Left lobe of liver (tissue), 2 donors: Measurements from ENCODE around the gene FTSJ1. TPM values are rescaled to one million over a fixed set of nuclear protein-coding genes. Genes with fewer than 3 reads are reported as not detected.
"Not testable (repeated sequence)": the region's sequence is repeated elsewhere in the genome, so short reads cannot be mapped to it uniquely, and the experiment has no call there.

Source experiments
- ATAC-seq: fragments of 200-7000 bp; cut with Tn5 transposase; one replicate; pipeline ENCODE4 v1.9.1; 2020; ENCODE audit warnings: mild to moderate bottlenecking, moderate library complexity
- DNase-seq: peaks from one replicate; pipeline ENCODE4 v3.0.0-alpha.2; 2020; ENCODE audit warnings: low spot score
- total RNA-seq: library from RNA; stranded (reverse); gene quantifications from one replicate; pipeline ENCODE4 v1.2.1, GENCODE V29; 2021
- donor health status: DM: no; HTN: no; CAD: no; lungs with moderate emphysema.
- donor health status: DM: no; HTN: yes; CAD: no.

The FTSJ1 gene
- total RNA-seq, 1 donor from 2014 or later: 15.6 TPM

DNA sequence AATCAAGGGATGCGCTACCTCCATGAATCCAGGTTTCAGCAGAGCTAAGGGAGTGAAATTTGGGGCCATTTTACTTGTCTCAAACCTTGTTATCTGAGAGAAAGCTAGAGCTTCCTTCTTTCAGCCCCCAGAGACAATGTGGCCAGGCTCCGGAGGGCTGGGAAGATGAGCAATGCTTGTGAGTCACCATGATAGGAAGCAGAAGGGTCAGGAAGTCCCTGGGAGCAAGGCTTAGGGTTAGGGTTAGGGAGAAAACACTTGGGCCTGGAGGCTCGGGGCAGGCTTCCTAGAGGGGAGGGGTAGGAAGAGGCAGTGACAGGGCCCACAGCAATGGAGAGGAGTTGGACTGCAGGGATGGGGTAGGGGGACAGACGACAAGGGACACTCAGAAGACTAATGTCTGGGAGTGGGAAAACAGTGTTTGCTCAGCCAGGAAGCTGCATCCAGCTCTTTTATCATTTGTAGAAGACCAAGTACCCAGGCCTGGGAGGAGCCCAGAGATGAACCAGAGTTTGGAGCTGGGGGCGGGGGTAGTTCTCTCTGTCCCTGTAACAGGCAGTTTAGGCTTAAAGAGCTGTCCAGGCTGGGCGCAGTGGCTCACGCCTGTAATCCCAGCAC lies 16.4 kb downstream of the FTSJ1 start:
- DNase-seq (no peak), ATAC-seq (no peak)

GRCh38 chrX:48493890-48494364 lies 17.9 kb downstream of the FTSJ1 start:
- DNase-seq: no peak

GRCh38 chrX:48496660-48497059 lies 20.7 kb downstream of the FTSJ1 start:
- ATAC-seq: no peak
- DNase-seq: no peak

More at GRCh38 chrX:48493890-48494364, 17.9 kb downstream of the FTSJ1 start:
- ATAC-seq: no peak

DNA sequence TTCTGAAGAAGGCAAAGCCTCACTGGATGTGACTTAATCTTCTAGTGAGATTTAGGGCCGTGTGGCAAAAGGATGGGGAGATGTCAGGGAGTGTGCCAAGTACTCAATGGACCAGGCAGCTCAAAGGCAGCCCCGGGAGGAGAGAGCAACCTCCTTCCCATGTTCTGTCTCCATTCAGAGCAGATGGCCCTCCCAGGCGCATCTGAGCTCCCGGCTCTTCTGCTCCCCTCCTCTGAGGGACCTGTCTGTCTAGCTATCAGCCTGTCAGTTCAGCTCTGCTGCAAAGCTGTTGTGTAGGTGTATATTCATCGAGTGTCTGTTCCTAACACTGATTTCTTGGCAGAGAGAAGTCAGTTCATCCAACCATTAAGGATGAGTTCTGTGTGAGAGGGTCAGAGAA lies 21.9 kb downstream of the FTSJ1 start:
- DNase-seq (no peak), ATAC-seq (no peak)

DNA sequence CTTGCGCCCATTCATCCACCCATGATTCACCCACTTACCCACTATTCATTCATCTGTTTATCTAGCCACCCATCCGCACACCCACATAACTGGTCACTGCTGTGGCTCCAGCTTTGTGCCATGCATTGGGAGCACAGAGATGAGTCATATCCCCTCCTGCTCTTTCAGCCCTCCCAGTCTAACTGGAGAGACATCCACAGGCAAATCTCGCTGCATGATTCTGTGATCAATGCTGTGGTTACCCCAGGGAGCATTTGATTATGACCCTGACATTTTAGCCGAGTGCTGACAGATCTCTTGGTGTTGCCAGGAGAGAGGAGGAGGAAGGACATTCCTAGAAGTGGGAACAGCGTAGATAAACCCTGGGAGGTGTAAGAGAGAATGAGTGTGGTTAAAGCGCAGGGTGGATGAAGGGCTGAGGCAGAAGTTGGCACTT lies 22.4 kb downstream of the FTSJ1 start:
- ATAC-seq (no peak), DNase-seq (no peak)

- ATAC-seq: no peak
- no peak for DNase-seq
Measured at GRCh38 chrX:48504261-48504660, 28.3 kb downstream of the FTSJ1 start.

DNA sequence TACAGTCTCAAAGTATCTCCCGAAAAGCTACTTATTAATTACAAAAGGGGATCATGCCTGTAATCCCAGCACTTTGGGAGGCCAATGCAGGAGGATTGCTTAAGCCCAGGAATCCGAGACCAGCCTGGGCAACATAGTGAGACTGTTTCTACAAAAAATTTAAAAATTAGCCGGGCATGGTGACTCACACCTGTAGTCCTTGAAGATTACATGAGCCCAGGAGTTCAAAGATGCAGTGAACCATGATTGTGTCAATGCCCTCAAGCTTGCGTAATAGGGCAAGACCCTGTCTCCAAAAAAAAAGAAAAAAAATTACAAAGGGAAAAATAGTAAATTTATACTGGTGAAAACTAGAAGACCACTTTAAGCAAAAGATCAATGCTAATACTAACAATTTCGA lies 29.5 kb downstream of the FTSJ1 start:
- DNase-seq: no peak
- ATAC-seq: no peak

DNA sequence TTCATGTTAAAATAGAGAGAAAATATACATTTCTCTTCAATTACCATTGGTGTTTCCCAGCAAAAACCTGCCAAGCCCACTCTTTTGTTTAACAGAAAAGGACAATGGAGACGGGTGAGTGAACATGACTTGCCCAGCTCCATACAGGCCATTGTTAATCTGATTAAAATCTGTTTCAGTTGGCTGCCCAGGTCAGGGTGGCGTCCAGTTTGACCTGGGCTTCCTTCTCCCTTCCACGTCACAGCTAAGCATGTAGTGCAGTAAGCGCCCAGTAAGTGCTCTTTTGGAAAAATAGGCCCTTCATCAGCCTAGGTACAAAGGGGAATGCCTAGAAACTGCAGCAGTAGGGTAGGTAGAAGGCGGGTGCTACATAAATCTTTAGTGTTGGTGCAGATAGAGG lies 31.2 kb downstream of the FTSJ1 start:
- no peak for ATAC-seq

DNA sequence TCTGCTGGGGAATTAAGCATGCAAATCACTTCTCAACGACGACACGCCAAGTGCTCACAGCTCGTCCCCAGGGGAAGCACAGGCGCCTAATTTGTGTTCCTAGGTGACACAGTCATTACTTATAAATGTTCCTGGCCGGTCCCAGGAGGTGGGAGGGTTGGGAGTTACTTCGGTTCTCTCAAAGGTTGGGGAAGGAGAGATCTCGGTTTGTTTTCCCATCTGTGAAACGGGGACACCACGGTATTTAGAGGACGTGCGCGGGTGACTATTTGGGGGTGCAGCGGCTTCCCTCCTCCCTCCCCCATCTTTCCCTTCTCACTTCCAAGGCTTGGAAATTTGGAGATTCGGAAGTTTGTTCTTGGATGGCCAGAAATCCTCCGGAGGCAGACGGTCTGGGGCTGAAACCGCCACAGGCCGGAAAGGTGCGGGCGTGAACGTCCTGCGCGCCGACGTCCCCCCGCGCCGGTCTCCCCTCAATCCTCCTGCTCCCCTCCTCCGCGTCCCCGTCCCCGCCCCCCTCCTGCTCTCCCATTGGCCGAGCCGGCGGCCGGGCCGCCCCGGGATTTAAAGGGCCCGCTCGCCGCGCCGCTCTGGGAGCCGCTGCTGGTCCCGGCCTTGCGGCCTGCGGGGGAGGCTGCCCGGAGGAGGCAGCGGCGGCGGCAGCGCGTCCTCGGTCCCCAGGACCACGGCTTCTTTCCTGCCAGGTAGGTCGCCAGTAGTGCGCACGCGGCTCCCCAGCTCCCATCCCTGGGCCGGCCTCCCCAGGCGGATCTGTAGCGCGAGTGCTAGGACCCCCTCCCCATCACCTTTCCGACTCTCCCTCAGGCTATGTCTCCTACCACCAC lies 32.6 kb downstream of the FTSJ1 start, which contains the start of gene PORCN:
TSS of gene PORCN (plus strand) at position 593 of the 845 bp plus-strand sequence. CDS start 829 bp downstream, outside the sequence.
- ATAC-seq (peak; percentile 97), DNase-seq (peak; percentile 78)

More for the DNA sequence above, 31.2 kb downstream of the FTSJ1 start:
- DNase-seq: no peak

GRCh38 chrX:48509245-48509590 lies 33.2 kb downstream of the FTSJ1 start:
- no peak for DNase-seq
- ATAC-seq: no peak

- no peak for ATAC-seq
- no peak for DNase-seq
Measured at GRCh38 chrX:48509619-48510018, 33.6 kb downstream of the FTSJ1 start.

- ATAC-seq (peak; percentile 59), DNase-seq (no peak)
Measured at GRCh38 chrX:48511560-48511959, 35.6 kb downstream of the FTSJ1 start.

DNA sequence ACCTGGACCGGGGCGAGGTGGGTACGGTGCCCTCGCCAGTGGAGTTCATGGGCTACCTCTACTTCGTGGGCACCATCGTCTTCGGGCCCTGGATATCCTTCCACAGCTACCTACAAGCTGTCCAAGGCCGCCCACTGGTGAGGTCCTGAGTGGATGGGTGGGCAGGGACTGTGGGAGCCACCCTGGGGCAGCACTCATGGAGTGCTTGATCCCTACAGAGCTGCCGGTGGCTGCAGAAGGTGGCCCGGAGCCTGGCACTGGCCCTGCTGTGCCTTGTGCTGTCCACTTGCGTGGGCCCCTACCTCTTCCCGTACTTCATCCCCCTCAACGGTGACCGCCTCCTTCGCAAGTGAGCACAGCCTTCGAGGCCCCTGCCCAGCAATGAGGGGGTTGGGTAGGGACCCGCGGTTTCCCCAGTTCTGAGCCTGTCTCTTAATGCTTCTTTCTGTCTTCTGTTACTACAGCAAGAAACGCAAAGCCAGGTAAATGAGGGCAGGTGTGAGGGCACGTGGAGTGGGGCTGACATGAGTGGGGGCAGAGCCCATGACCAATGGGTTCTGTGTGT lies 36.5 kb downstream of the FTSJ1 start:
- no peak for ATAC-seq
- no peak for DNase-seq

- ATAC-seq: no peak
- DNase-seq: no peak
Measured at GRCh38 chrX:48513670-48514069, 37.7 kb downstream of the FTSJ1 start.

DNA sequence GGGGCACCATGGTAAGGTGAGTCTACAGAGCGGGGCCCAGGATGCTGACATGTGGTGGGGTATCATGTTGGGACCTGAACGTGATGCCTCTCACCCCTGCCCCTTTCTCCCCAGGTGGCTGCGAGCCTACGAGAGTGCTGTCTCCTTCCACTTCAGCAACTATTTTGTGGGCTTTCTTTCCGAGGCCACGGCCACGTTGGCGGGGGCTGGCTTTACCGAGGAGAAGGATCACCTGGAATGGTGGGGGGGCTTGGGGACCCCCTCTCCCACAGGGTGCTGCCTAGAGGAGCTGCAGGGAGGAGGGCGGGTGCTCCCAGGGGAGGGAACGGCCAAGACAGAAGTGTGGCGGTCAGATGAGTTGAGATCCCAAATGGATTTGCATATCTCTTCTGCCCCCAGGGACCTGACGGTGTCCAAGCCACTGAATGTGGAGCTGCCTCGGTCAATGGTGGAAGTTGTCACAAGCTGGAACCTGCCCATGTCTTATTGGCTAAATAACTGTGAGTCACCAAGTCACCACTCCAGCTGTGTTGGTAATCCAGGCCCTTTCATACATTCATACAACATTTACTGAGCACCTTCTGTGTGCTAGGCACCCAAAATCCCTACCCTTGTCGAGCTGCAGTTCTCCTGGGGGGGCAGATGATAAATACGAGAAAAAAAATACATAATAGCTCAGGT lies 38.3 kb downstream of the FTSJ1 start:
- no peak for ATAC-seq
- DNase-seq: no peak

DNA sequence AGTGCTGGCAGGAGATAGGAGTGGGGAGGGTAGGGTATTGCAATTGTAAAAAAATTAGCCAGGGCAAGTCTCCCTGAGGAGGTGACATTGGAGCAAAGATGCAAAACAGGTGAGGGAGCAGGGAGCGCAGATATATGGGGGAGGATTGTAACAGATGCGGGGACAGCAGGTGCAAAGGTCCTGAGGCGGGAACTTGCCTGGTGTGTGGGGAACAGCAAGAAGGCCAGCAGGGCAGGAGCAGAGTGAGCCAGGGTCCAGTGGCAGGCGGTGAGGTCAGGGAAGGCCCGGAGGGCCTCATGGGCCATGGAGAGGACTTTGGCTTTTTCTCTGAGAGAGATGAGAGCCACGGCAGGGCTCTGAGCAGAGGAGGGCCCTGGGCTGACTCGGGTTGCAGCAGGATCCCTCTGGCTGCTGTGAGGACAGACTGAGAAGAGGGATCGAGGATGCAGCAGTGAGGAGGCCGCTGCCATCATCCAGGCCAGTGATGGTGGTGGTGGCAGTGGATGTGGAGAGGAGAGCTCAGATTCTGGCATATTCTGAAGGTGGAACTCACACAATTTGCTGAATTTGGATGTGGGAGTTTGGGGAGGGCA lies 39.0 kb downstream of the FTSJ1 start:
- ATAC-seq (no peak), DNase-seq (no peak)

DNA sequence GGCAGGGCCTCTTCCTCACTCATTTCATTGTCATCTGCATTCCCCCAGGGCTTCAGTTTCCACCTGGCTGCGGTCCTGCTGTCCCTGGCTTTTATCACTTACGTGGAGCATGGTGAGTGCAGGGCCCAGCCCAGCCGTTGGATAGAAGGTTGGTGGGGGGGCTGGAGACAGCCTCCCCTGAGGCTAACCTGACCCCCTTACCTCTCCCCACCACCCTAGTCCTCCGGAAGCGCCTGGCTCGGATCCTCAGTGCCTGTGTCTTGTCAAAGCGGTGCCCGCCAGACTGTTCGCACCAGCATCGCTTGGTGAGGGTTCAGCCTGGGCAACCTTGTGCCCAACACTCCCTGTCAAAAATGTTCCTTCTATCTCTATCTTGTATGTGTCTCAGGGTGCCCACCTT lies 39.8 kb downstream of the FTSJ1 start:
- no peak for ATAC-seq
- no peak for DNase-seq

GRCh38 chrX:48516285-48516684 lies 40.3 kb downstream of the FTSJ1 start:
- DNase-seq: no peak
- ATAC-seq: no peak

- ATAC-seq (no peak), DNase-seq (no peak)
Measured at GRCh38 chrX:48516987-48517386, 41.0 kb downstream of the FTSJ1 start.

DNA sequence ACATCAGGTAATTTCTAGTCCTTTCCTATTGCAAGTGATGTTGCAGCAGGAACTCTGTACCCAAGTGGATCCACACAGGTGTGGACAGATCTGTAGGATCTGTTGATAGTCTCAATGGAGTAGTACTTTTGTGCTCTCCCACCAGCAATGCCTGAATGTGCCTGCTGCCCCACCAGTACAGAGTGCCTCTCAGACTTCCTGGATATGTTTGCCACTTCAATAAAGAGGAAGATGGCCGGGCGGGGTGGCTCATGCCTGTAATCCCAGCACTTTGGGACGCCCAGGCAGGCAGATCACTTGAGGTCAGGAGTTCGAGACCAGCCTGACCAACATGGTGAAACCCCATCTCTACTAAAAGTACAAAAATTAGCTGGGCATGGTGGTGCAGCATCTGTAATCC lies 43.5 kb downstream of the FTSJ1 start:
- ATAC-seq, DNase-seq: not testable (repeated sequence)

GRCh38 chrX:48520455-48520854 lies 44.5 kb downstream of the FTSJ1 start:
- ATAC-seq: no peak

More at GRCh38 chrX:48520455-48520854, 44.5 kb downstream of the FTSJ1 start:
- no peak for DNase-seq
